Esophagus squamous epithelium (tissue), 4 donors: Measurements from ENCODE around the gene MRPL2.

Experiments used
- POLR2A ChIP-seq, 4 donors: fragments of 450-650 bp; IDR thresholded peaks; one replicate each; pipeline ENCODE4 v1.6.1; 2017; ENCODE audit warnings: antibody characterized with exemption in 4 of 4, mild to moderate bottlenecking in 4 of 4, moderate library complexity in 3 of 4
- TF ChIP-seq, protein P1 (sequence below), 6 experiments: fragments of 450-650 bp in 4 of 6; fragments of 200-600 bp in 2 of 6; sonication (generic) in 2 of 6; IDR thresholded peaks; one replicate each; pipeline ENCODE4 v1.5.1; 2016 to 2019; ENCODE audit warnings: antibody characterized with exemption in 6 of 6, mild to moderate bottlenecking in 4 of 6, moderate library complexity in 4 of 6

DNA sequence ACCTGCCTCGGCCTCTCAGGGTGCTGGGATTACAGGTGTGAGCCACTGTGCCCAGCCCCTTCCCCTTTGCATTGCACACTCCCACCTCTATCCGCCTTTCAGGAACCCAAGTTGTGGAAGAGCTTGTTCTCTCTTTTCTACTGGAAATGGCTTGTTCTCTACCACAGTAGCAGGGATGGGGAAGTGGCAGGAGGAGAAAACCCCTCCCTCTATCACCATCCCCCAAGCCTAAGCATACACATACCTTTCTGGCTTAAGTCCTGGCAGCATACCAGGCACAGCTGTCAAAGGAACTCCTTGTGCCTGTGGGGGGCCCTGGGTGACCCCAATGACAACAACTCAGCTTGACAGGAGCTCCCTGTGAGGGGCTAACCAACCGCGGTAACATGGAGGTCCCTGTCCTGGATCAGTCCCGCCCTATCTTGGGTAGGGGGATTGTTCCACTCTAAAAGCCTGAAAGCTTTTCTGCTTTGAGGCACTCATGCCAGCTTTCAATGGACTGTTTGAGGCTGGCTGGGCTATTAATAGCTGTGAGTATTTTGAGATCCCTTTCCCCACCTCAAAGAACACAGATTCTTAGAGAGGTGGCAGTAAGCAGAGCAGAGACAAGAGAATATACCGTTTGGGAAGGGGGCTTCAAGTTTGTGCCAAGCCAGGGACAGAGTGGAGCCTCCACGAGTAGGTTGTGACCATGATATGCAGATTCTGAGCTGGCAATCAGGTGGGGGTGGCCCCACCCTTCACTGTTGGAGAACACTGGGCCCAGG is 42.9 kb downstream of the MRPL2 start:
- TF ChIP-seq, protein P1, sequence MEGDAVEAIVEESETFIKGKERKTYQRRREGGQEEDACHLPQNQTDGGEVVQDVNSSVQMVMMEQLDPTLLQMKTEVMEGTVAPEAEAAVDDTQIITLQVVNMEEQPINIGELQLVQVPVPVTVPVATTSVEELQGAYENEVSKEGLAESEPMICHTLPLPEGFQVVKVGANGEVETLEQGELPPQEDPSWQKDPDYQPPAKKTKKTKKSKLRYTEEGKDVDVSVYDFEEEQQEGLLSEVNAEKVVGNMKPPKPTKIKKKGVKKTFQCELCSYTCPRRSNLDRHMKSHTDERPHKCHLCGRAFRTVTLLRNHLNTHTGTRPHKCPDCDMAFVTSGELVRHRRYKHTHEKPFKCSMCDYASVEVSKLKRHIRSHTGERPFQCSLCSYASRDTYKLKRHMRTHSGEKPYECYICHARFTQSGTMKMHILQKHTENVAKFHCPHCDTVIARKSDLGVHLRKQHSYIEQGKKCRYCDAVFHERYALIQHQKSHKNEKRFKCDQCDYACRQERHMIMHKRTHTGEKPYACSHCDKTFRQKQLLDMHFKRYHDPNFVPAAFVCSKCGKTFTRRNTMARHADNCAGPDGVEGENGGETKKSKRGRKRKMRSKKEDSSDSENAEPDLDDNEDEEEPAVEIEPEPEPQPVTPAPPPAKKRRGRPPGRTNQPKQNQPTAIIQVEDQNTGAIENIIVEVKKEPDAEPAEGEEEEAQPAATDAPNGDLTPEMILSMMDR (IDR thresholded peaks at IDR 0.05), result no peak
- no peak for TF ChIP-seq POLR2A (IDR thresholded peaks at IDR 0.05)
